GM18519 (cell line): ENCODE measurements around the gene TM9SF3.

Experiments used
- ATAC-seq: cut with Tn5 transposase; IDR thresholded peaks from one replicate; pipeline ENCODE4 v1.9.1; 2021; ENCODE audit warnings: mild to moderate bottlenecking, moderate library complexity; ENCODE audit not compliant: unreplicated experiment, low FRiP score

The TM9SF3 gene

GRCh38 chr10:96513305-96513697 lies 73.5 kb downstream of the TM9SF3 start:
- ATAC-seq: no peak

DNA sequence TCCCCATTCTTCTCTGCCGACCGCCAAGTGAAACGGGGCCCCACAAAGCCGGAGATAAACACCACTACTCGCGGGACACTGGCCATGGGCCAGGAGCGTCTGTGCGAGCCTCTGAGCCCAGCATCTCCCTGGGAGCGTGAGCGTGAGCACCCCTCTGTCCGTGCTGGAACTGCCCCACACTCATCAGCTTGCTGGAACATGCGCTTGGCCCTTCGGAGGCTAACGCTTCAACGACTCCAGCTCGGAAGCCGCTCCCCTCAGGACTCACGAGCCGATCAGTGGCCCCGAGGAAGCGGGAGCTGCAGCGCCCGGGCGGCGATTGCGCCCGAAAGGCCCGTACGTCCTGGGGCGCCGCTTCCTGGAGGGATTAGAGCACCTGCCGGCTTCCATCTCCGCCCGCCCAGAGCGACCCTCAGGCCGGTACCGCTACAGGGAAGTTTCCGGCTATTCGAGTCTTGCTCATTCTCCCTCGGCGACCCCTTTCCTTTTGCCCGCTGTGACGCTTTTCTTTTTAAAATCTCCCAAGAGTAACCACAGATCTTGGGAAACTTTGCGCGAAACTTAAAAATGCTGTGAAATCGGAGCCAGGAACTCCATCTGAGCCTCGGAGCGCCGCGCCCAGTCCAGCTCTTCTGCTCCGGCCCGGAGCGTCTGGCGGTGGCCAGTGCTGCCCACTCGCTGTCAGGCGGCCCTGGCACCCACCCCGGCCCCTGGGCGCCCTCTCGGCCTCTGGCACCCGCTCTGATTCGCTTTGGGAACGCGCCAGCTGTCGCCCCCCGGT lies 74.1 kb downstream of the TM9SF3 start:
- no peak for ATAC-seq

GRCh38 chr10:96511044-96511945 lies 75.5 kb downstream of the TM9SF3 start:
- ATAC-seq: no peak

GRCh38 chr10:96509017-96509641 lies 77.7 kb downstream of the TM9SF3 start:
- no peak for ATAC-seq

DNA sequence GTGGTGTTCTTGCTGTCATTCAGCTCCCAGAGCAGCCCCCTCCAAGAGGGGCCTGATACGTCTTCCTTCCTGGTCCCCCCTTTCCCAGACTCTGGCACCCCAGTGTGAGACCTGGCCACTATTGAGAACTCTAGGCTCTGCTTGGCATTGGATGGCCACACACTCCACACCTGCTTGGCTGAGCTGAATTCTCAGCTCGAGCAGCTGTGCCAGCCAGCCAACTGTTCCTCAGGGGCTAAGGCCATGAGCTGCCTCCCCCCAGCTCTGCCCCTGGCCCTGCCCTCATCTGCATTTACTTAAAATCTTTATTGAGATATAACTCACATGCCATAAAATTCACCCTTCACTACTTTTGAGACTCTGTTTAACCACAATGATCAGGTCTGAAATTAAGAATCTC lies 79.8 kb downstream of the TM9SF3 start:
- ATAC-seq: no peak

- ATAC-seq: no peak
Observed at GRCh38 chr10:96505150-96506136, 81.4 kb downstream of the TM9SF3 start.

- ATAC-seq: no peak
Observed at GRCh38 chr10:96502561-96503282, 84.1 kb downstream of the TM9SF3 start.

- no peak for ATAC-seq
Observed at GRCh38 chr10:96501985-96502384, 84.8 kb downstream of the TM9SF3 start.

GRCh38 chr10:96500519-96500918 lies 86.3 kb downstream of the TM9SF3 start:
- ATAC-seq: no peak

DNA sequence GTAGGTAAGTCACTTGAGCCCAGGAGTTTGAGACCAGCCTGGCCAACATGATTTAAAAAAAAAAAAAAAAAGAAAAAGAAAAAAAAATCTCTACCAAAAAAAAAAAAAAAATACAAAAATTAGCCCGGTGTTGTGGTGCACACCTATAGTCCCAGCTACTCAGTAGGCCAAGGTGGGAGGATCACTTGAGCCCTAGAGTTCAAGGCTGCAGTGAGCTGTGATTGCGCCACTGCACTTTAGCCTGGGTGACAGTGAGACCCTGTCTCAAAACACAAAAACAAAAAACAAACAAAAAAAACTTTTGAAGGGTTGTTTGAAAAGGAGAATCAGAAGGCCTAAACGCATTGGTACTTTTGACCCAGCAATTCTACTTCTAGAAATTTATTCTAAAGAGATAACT lies 86.8 kb downstream of the TM9SF3 start:
- no peak for ATAC-seq

GRCh38 chr10:96497391-96497790 lies 89.4 kb downstream of the TM9SF3 start:
- ATAC-seq: no peak

DNA sequence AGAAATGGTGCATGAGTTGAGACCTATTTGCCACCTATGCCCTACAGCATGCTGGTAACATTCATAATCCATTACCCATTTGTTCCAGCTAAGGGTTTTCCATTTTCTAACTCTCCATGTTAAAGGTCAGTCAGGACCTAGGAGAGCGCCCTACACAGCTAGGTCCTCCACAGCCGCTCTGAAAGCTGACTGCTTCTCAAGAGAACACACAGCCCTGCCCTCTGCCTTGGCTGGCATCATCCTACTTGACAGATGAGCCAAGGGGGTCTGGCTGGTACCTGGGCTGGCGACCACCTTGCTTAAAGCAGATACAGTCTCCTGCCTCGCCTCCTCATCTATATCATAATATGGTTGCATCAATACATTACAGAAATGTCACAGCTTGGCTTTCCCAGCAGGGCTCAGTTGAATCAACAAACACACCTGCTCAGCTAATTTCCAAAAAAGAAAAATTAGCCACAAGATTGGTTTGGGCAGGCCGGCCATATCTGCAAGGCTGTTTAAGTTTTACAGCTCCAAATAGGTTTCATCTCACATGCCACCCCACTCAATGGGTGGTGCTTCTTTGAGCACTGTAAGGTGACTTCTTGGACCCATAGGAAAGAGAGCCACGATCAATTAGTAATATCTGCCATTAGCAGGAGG lies 90.4 kb downstream of the TM9SF3 start:
- ATAC-seq: no peak

DNA sequence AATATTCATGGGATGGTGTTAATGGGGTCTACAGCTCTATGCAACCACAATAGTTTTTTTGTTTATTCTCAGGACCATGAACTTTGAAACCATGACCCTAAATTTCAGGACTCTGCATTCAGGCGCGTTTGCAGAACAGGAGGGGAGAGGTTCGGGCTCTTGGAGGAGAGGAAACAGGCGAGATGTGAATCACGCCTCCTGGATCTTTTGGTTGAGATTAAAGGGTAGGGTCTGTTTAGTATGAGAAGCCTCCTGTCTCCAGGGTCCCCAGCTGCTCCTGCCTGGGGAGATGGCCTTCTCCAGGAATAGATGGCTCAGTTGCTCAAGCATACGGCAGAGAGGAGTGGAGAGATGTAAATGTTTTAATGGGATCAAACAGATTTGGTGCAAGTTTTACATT lies 91.3 kb downstream of the TM9SF3 start:
- no peak for ATAC-seq

DNA sequence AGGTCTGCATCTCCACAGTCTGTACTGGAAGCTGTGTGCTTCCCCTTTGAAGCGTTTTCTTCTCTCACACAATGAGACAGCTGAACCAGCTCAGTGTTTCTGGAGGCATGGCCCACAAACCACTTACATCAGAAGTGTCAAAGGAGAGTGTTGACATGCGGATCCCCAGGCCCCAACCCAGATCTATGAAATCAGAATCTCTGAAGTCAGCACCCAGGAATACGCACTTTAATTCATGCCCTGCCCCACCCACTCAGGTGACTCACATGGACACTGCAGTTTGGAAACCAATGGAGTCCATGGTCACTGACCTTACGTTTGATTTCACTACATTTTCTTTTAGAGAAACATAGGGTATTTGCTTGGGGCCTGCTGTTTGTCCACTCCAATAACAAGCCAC lies 92.1 kb downstream of the TM9SF3 start:
- ATAC-seq: no peak

DNA sequence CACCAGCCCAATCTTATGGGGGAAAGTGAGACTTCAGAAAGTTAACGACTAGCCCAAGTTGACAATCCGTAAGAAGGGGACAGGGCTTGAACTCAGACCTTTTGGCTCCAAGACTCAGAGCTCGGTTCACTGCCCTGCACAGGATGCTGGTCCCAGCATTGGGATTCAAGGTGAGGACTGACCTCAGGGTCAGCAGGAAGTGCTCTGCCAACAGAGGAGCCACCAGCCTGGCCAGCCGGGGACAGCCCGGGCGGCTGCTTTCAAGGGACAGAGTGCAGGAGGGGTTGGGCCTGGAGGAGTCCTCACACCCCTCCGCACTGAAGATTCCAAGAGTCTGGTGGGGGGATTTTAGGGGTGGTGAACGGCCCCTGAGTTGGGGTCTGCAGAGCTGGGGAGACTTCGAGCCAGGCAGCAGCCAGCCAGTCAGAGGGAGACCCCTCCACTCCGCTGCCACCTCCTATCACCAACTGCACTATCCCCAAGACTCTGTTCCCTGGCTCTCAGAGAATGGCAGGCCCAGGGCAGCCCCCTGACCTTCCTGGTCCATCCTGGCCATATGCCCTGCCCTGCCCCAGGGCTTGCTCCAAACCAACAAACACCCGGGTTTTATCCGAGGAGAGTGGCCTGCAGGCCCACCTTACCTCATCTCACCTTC lies 92.8 kb downstream of the TM9SF3 start:
- ATAC-seq: no peak

GRCh38 chr10:96493254-96493653 lies 93.6 kb downstream of the TM9SF3 start:
- ATAC-seq: no peak

- no peak for ATAC-seq
Observed at GRCh38 chr10:96491303-96491702, 95.5 kb downstream of the TM9SF3 start.

DNA sequence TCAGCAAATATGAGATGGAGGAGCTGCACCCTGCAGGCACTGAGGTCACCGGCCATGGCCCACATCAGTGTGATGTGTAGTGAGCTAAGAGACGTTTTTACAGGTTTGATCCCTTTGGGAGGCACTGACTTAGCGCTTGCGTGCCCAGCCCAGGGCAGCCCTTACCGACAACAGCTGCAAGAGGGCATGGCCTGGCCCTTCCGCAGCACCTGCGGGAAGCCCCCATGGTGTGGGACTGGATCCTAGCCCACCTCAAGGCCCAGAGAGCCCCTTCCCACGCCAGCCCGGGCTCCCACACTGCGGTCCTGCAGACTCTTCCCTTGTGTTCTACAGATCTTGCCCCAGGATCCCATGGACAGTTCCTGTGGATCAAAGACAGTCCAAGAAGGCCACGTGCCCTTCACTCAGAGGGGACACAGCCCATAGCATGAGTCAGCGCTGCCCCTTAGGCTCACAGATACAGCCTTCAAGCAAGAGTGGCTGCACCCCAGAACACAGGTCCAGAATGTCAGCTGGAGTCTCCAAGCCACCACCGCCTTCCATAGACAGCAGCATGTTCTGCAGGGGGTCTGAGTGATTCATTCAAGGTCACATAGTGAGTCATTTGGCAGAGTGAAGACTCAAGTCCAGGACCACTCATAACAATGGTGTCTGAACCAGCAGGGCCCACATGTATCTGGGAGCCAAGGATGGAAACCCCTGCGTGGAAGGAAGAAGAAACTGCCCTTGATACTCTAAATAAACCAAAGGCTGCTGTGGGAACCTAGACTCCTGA lies 98.5 kb downstream of the TM9SF3 start:
- ATAC-seq: no peak
